Activated naive CD4-positive, alpha-beta T cell treated with anti-CD3 and anti-CD28 coated beads, Interleukin-2, amount 50 U/mL, for 16 hours (primary cell): Measurements from ENCODE around the gene BCLAF1.
"Not testable (repeated sequence)": the region's sequence is repeated elsewhere in the genome, so short reads cannot be mapped to it uniquely, and the experiment has no call there.

Source experiments
- DNase-seq: peaks from one replicate; pipeline ENCODE4 v3.0.0-alpha.2; 2020

BCLAF1 gene

DNA sequence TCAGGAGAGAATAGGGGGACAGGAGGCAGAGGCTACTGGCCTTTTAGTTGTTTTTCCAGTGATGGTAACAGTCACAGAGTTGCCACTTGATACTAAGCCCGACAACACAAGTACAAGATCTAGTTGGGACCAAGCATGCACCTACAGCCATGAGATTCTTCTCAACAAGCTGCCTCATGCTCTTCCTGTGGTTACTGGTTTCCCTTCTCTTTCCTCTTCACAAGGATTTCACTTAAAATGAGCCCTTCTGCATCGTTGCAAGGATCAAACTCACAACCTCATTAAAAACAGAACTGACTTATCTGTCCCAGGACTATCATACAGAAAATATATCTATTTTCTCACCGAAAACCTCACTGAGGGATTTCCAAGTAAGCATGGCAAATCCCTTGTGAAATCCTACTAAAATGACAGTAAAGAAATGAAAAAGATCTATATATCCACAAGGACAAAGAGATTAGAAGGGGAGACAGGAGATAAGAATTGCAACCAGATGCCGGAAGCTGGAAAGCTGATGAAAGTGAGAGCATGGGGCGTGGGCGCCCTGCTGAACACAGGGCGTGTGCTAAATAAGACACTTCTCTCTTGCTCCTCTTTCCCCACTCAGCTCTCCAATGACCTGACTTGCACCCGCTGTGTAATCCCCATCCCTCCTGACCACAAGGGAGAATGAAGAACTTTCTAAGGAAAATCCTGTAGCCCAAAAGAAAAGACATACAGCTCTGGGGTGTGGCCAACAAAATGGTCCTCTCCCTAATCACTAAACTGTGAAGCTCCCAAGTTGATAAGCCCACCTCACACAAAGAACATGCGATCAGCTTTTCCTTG lies 53.0 kb downstream of the BCLAF1 start:
- DNase-seq, result no peak

DNA sequence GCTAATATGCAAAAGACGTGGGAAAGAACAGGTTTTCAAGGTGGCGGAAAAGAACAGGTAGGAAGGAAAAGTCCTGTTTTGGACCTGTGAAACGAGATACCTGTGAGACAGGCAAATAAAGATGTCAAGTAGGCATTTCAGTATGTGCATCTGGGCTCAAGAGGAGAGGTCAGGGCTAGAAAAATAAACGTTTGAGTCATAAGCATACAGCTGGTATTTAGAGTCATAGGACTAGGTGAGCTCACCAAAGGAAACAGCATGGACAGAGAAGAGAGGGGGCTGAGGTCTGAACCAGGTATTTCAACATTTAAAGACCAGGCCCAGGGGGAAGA lies 54.4 kb downstream of the BCLAF1 start:
- DNase-seq, result no peak

DNA sequence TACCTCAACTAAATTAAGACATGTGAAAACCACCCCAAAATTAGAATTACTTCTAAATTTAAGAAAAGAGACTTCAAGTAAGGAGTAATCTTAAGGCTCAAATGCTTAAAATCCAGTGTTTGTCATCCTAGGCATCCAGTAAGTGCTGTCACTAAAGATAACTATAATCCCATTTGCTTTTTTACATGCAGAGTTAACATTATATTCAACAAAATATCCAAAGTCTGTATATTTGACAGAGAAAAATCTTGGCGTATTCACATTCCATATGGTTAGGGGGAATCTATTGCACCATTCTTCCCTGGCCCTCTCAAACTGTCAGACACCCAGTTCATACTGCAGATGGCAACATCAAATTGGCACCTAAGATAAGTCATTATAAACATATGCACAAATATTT lies 56.9 kb downstream of the BCLAF1 start:
- no peak for DNase-seq

GRCh38 chr6:136230219-136230853 lies 59.3 kb downstream of the BCLAF1 start:
- DNase-seq, result no peak

GRCh38 chr6:136228814-136229213 lies 60.8 kb downstream of the BCLAF1 start:
- DNase-seq, result no peak

GRCh38 chr6:136226674-136227377 lies 62.8 kb downstream of the BCLAF1 start:
- DNase-seq, result no peak

DNA sequence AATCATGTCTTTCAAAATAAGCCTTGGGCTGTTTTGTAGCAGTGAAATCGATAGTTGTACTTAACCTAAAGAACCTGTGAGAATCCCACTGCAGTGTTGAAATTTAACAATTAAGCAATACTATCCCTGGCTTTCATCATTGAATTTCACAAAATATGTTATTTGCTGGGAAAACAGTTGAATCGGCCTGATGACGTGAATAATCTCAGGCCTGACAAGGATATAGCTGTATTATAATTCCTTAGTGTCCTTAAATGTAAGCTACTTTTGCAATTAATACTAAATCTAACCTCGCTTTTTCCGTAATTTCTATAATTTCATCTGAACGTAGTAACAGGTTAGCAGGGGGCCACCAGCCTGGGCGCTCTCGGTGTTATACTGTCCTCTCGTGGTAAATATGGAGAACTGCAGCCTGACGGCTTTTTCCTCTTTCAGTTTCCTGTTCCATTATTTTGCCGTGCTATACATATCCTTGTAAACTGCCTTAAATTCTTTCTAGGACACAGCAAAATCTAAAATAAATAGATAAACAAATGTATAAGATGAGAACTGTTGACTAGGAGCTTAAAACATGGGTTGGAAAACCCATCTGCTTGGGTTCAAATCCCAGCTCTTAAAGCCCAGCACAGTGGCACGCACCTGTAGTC lies 63.5 kb downstream of the BCLAF1 start:
- peak; percentile 43 for DNase-seq

- DNase-seq, result peak; percentile 43
Observed at GRCh38 chr6:136225496-136225895, 64.2 kb downstream of the BCLAF1 start.

GRCh38 chr6:136224974-136225373 lies 64.7 kb downstream of the BCLAF1 start:
- DNase-seq, result not testable (repeated sequence)

DNA sequence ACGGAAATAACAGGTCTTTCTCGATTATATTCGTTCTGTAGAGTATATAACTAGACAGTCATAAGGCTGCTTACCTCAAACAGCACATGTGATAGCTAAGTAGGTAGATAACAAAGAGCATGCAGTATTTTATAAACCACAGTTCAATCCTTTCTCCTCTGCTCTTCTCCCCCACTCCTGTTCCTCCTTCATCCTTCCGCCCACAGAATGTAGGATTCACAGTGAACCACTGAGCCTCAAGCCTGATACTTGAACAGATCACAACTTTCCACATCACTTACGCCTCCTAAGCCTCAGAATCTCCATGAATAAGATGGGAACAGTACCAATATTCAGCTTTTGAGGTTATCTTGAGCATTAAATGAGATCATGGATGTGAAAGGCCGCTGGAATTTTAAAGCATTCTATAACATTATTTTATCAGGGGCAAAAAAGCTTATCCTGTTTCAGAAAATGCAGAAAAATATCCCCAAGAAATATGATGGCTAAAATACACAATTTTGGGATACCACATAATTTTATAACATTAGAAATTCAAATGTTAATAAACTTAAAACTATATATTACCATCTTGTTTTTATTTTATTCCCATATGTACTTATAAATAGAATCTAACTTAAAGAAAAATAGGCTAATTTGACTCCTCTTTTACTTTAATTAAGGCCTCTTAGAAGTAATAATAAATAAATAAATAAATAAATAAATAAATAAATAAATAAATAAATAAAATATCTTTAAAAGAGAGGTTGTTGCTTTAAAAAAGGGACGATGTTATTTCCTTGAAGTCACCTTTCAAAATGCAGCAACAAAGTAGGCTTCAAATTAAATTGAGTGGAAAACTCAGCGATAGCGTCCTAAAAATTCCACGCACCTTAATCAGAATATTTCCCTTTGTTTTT lies 72.9 kb downstream of the BCLAF1 start:
- no peak for DNase-seq

DNA sequence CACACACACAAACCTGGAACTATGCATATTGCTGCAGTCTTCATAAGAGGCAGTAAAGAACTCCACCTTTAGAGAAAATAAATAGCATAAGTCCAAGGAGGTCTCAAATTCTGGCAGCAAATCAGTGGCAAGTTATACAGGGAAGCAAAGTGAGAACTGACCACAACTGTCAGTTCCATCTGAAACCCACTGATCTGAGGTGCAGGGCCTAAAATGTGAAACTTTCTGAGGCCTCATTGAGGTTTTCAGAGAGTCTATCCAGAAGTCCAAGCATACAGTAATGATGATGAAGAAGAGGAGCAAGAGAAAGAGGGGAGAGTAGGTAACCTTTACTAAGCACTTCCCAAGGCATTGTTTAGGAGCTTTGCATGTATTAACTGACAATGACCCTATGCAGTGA lies 75.8 kb downstream of the BCLAF1 start:
- no peak for DNase-seq

DNA sequence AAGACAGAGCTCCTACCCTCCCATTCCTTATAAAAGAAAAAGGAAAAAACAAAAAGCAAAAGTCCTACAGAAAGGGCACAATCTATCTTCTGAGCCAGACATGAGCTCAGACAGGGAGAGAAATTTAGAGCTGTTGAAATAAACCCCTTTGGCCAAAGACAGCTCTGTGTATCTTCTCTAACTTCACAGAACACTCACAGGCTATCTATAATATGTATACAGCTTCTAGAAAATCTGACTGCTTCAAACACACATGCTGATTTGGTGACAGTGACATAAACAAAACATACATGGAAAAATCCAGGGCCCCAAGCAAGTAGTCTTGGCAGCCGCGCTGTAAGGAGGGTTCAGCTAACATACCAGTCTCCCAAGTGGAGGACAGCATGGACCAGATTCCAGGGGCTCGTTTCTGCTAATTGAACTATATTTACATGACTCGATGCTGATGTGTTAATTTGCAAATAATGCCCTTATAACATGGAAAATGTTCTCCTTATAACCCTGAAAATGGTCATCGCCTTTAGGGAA lies 76.6 kb downstream of the BCLAF1 start:
- no peak for DNase-seq

- DNase-seq, result no peak
Observed at GRCh38 chr6:136212608-136213007, 77.0 kb downstream of the BCLAF1 start.

- no peak for DNase-seq
Observed at GRCh38 chr6:136210398-136211165, 79.1 kb downstream of the BCLAF1 start.

DNA sequence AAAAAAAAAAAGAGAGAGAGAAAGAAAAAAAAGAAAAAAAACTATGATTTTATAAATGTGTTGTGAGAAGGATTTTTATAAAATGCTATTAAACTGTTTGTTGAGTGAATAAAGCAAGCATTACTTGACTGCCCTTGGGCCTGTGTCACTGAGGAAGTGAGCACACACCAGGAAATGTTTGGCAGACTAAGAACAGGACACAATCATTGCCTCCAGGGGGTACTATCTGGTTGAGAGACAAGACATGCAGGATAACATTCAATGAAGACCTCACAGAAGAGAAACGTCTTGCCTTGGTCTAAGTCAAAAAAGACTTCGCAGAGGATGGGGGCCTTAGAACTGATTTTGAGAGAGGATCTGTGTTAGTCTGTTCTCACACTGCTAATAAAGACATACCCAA lies 80.2 kb downstream of the BCLAF1 start:
- DNase-seq, result no peak

- DNase-seq, result no peak
Observed at GRCh38 chr6:136208783-136209182, 80.9 kb downstream of the BCLAF1 start.
